Osteocyte (in vitro differentiated cells): ENCODE results near the gene RFX6. TPM values are rescaled to one million over a fixed set of nuclear protein-coding genes. Genes with fewer than 3 reads are reported as not detected.

Source experiments
- DNase-seq: peaks from one replicate; pipeline ENCODE4 v3.0.0; 2021; ENCODE audit warnings: mixed read lengths; ENCODE audit not compliant: unreplicated experiment; ENCODE audit errors: extremely low spot score
- H3K27ac Mint-ChIP-seq: one replicate; pipeline ENCODE4 v1.8.0; 2021; ENCODE audit warnings: mild to moderate bottlenecking, mixed read lengths; ENCODE audit not compliant: unreplicated experiment
- H3K27me3 Mint-ChIP-seq: one replicate; pipeline ENCODE4 v1.8.0; 2021; ENCODE audit warnings: mixed read lengths; ENCODE audit not compliant: unreplicated experiment
- H3K36me3 Mint-ChIP-seq: one replicate; pipeline ENCODE4 v1.8.0; 2021; ENCODE audit warnings: mixed read lengths; ENCODE audit not compliant: unreplicated experiment
- H3K4me1 Mint-ChIP-seq: one replicate; pipeline ENCODE4 v1.8.0; 2021; ENCODE audit warnings: mixed read lengths; ENCODE audit not compliant: unreplicated experiment
- H3K4me3 Mint-ChIP-seq: one replicate; pipeline ENCODE4 v1.8.0; 2021; ENCODE audit warnings: mild to moderate bottlenecking, moderate library complexity, mixed read lengths; ENCODE audit not compliant: unreplicated experiment
- H3K9me3 Mint-ChIP-seq: one replicate; pipeline ENCODE4 v1.8.0; 2021; ENCODE audit warnings: mixed read lengths; ENCODE audit not compliant: unreplicated experiment
- total RNA-seq: library from RNA; stranded (reverse); gene quantifications from 2 replicates; pipeline ENCODE4 v1.2.1, GENCODE V29; 2021
- TF ChIP-seq, protein P1 (sequence below): fragments of 200-600 bp; sonication (generic); IDR thresholded peaks from 2 replicates; pipeline ENCODE4 v1.5.0; 2021; ENCODE audit warnings: antibody characterized with exemption, mild to moderate bottlenecking, moderate library complexity

The RFX6 gene
- total RNA-seq, 1 donor from 2014 or later, result not detected

- H3K9me3 Mint-ChIP-seq, result no peaks in the 10 kb centered on the region
- TF ChIP-seq, protein P1, sequence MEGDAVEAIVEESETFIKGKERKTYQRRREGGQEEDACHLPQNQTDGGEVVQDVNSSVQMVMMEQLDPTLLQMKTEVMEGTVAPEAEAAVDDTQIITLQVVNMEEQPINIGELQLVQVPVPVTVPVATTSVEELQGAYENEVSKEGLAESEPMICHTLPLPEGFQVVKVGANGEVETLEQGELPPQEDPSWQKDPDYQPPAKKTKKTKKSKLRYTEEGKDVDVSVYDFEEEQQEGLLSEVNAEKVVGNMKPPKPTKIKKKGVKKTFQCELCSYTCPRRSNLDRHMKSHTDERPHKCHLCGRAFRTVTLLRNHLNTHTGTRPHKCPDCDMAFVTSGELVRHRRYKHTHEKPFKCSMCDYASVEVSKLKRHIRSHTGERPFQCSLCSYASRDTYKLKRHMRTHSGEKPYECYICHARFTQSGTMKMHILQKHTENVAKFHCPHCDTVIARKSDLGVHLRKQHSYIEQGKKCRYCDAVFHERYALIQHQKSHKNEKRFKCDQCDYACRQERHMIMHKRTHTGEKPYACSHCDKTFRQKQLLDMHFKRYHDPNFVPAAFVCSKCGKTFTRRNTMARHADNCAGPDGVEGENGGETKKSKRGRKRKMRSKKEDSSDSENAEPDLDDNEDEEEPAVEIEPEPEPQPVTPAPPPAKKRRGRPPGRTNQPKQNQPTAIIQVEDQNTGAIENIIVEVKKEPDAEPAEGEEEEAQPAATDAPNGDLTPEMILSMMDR, result no peak
- peaks cover 14% of the 10 kb centered on the region for H3K27me3 Mint-ChIP-seq
- H3K27ac Mint-ChIP-seq, result no peak overlapping the region
- H3K4me1 Mint-ChIP-seq, result no peaks in the 10 kb centered on the region
- H3K4me3 Mint-ChIP-seq, result no peak overlapping the region
- no peak for DNase-seq
- H3K36me3 Mint-ChIP-seq, result no peaks in the 10 kb centered on the region
Measured at GRCh38 chr6:116949964-116950363, 72.9 kb downstream of the RFX6 start.

DNA sequence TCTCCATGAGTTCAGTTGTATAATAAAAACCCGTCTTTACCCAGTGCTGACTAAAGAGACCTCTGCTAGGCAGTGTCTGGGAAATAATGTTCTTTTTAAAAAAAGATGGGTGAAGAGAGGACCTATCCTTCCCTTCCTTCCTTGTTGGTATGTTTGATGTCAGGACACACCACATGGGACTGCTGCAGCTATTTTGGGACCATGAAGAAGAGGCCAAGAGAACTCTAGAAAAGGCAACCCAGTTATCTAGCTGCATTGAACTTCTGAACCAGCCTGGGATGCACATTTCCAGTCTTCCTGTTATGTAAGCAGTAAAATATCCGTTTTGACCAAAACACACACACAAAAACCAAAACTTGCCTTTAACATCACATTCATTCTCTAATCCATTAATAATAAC is 77.3 kb downstream of the RFX6 start:
- Mint-ChIP-seq H3K9me3 (no peaks in the 10 kb centered on the region), H3K4me3 (no peak overlapping the region), H3K36me3 (no peaks in the 10 kb centered on the region), H3K27ac (no peak overlapping the region), H3K27me3 (peaks cover 14% of the 10 kb centered on the region), H3K4me1 (no peaks in the 10 kb centered on the region)
- TF ChIP-seq, protein P1, result no peak
- no peak for DNase-seq

- Mint-ChIP-seq H3K27me3 (peaks cover 10% of the 10 kb centered on the region), H3K36me3 (no peaks in the 10 kb centered on the region), H3K4me3 (no peak overlapping the region), H3K27ac (no peak overlapping the region), H3K9me3 (no peaks in the 10 kb centered on the region), H3K4me1 (no peaks in the 10 kb centered on the region)
- TF ChIP-seq, protein P1, result no peak
- DNase-seq, result no peak
Measured at GRCh38 chr6:116954938-116955337, 77.9 kb downstream of the RFX6 start.

DNA sequence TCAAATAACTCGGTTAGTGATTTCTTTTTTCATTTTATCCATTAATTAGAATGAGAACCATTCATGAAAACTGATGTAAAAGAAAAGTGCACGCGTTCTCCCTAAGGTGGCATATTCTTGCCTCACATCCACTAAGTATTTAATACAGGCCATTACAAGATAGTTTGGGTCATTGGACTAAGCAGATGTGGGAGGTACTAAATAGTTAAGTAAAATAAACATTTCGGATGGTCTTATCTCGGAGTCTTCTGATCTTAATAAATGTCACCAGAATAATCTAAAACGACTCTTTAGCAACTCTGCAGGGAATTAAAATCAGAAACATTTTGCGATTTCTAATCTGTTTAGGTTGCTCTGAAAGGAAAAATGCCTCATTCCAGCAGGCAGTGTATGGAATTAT is 78.7 kb downstream of the RFX6 start:
- Mint-ChIP-seq H3K4me3 (no peak overlapping the region), H3K36me3 (no peaks in the 10 kb centered on the region), H3K27ac (no peak overlapping the region), H3K27me3 (peaks cover 7% of the 10 kb centered on the region), H3K9me3 (no peaks in the 10 kb centered on the region), H3K4me1 (no peaks in the 10 kb centered on the region)
- TF ChIP-seq, protein P1, result no peak
- DNase-seq, result no peak

DNA sequence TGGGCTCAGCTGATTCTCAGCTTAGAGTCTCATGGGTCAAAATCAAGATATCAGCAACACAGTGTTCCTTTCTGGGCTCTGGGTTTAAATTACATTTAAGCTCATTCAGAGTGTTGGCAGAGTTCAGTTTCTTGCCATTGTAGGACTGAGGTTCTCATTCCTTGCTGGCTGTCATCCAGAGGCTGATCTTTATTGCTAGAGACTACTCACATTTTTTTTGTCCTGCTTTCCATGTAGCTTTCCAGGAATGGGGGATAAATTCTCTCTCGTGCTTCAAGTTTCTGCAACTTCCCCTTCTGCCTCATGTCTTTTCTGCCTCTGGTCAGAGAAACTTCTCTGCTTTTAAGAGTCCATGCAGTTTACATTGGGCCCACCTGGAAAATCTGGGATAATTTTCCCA is 86.9 kb downstream of the RFX6 start:
- Mint-ChIP-seq H3K4me1 (no peaks in the 10 kb centered on the region), H3K36me3 (no peaks in the 10 kb centered on the region)

More for the DNA sequence above, 86.9 kb downstream of the RFX6 start:
- DNase-seq, result no peak
- Mint-ChIP-seq H3K27ac (no peak overlapping the region), H3K9me3 (no peaks in the 10 kb centered on the region), H3K4me3 (no peak overlapping the region), H3K27me3 (peaks cover 5% of the 10 kb centered on the region)
- TF ChIP-seq, protein P1, result no peak
